ENCODE results near the gene CASK.

GRCh38 chrX:41661366-41662095 is 261.8 kb downstream of the CASK start:
- TF ChIP-seq CTCF (conservative IDR thresholded peaks at IDR 0.05; ENCODE audit: low read depth, low read length): no peak
- no peak for TF ChIP-seq EZH2 (IDR thresholded peaks at IDR 0.05; ENCODE audit: borderline replicate concordance, low read depth, low read length, poor library complexity, severe bottlenecking)

All from A673 (cell line).